Upper lobe of left lung (tissue), 4 donors: Measurements from ENCODE around the gene CCDC190.
"Not testable (repeated sequence)": the region's sequence is repeated elsewhere in the genome, so short reads cannot be mapped to it uniquely, and the experiment has no call there.

ENCODE experiments used
- POLR2A ChIP-seq, 4 donors: fragments of 450-650 bp; IDR thresholded peaks; one replicate each; pipeline ENCODE4 v1.5.1; 2016 to 2017; ENCODE audit warnings: antibody characterized with exemption in 4 of 4, mild to moderate bottlenecking in 2 of 4
- POLR2AphosphoS5 ChIP-seq, 2 donors: sonication (generic); formaldehyde crosslinking; IDR thresholded peaks; one replicate each; pipeline ENCODE4 v1.5.1; 2017; ENCODE audit warnings: antibody characterized with exemption in 2 of 2
- TF ChIP-seq, protein P1 (sequence below), 6 experiments: fragments of 450-650 bp in 4 of 6; fragments of 200-600 bp in 2 of 6; sonication (generic) in 2 of 6; IDR thresholded peaks; one replicate each; pipeline ENCODE4 v1.5.1; 2016 to 2019; ENCODE audit warnings: antibody characterized with exemption in 6 of 6

DNA sequence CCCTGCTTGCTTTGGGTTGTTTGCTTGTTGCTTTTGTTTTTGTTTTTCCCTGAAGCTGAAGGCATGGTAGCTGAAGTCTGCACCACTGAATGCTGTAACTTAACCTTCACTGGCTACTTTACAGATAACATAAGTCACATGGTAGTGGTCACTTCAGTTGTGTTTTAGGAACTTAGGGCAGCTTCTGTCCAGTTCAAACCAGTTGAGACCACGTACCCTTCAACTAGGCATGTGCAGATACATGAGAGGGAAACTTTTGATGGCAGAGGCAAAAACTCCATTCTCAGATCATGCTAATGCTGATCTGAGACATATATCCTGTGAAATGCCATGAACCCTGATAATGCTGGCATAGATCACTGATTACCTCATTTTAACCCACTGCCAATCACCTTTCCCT, 42.3 kb downstream of the CCDC190 start:
- TF ChIP-seq, protein P1, sequence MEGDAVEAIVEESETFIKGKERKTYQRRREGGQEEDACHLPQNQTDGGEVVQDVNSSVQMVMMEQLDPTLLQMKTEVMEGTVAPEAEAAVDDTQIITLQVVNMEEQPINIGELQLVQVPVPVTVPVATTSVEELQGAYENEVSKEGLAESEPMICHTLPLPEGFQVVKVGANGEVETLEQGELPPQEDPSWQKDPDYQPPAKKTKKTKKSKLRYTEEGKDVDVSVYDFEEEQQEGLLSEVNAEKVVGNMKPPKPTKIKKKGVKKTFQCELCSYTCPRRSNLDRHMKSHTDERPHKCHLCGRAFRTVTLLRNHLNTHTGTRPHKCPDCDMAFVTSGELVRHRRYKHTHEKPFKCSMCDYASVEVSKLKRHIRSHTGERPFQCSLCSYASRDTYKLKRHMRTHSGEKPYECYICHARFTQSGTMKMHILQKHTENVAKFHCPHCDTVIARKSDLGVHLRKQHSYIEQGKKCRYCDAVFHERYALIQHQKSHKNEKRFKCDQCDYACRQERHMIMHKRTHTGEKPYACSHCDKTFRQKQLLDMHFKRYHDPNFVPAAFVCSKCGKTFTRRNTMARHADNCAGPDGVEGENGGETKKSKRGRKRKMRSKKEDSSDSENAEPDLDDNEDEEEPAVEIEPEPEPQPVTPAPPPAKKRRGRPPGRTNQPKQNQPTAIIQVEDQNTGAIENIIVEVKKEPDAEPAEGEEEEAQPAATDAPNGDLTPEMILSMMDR (IDR thresholded peaks at IDR 0.05), result not testable (repeated sequence)
- TF ChIP-seq POLR2A, POLR2AphosphoS5 (IDR thresholded peaks at IDR 0.05): not testable (repeated sequence)
